Suprapubic skin (tissue), 4 donors: ENCODE data around the gene RNGTT. TPM values are rescaled to one million over a fixed set of nuclear protein-coding genes. Genes with fewer than 3 reads are reported as not detected.
"Not testable (repeated sequence)": the region's sequence is repeated elsewhere in the genome, so short reads cannot be mapped to it uniquely, and the experiment has no call there.

Experiments used
- DNase-seq, 2 donors: peaks; one replicate each; pipeline ENCODE4 v3.0.0-alpha.2; 2019; ENCODE audit warnings: low spot score in 2 of 2
- H3K27ac ChIP-seq: fragments of 200-600 bp; sonication (generic); one replicate; pipeline ENCODE4 v1.5.1; 2019
- H3K27me3 ChIP-seq: fragments of 200-600 bp; sonication (generic); one replicate; pipeline ENCODE4 v1.5.1; 2019
- H3K36me3 ChIP-seq: fragments of 200-600 bp; sonication (generic); one replicate; pipeline ENCODE4 v1.5.1; 2019
- H3K4me1 ChIP-seq: fragments of 200-600 bp; sonication (generic); one replicate; pipeline ENCODE4 v1.5.1; 2019
- H3K4me3 ChIP-seq: fragments of 200-600 bp; sonication (generic); one replicate; pipeline ENCODE4 v1.5.1; 2019; ENCODE audit warnings: mild to moderate bottlenecking
- H3K9me3 ChIP-seq: fragments of 200-600 bp; sonication (generic); one replicate; pipeline ENCODE4 v1.5.1; 2019
- CTCF ChIP-seq, 2 donors: fragments of 200-600 bp in 1 of 2; fragments of 450-650 bp in 1 of 2; sonication (generic) in 1 of 2; IDR thresholded peaks; one replicate each; pipeline ENCODE4 v1.5.1; 2016 to 2019; ENCODE audit warnings: antibody characterized with exemption in 2 of 2, mild to moderate bottlenecking in 1 of 2, moderate library complexity in 1 of 2
- EP300 ChIP-seq: sonication (generic); formaldehyde crosslinking; IDR thresholded peaks from one replicate; pipeline ENCODE4 v1.6.1; 2017; ENCODE audit warnings: antibody characterized with exemption
- POLR2A ChIP-seq, 2 donors: fragments of 450-650 bp; IDR thresholded peaks; one replicate each; pipeline ENCODE4 v1.6.1; 2017; ENCODE audit warnings: antibody characterized with exemption in 2 of 2, mild to moderate bottlenecking in 2 of 2, moderate library complexity in 2 of 2
- POLR2AphosphoS5 ChIP-seq, 3 donors: sonication (generic); formaldehyde crosslinking; IDR thresholded peaks; one replicate each; pipeline ENCODE4 v1.6.1; 2017; ENCODE audit warnings: antibody characterized with exemption in 3 of 3
- WGBS: methylation state at CpG from one replicate; pipeline ENCODE4 v1.1.5; 2018; 5-methylcytosine and 5-hydroxymethylcytosine counted together
- total RNA-seq, 4 donors: library from RNA; depleted of rRNA; stranded (reverse); fragments of >200 nt; gene quantifications; one replicate each; pipeline ENCODE4 v1.1.0, GENCODE V29; 2016

Gene RNGTT
- total RNA-seq, 4 donors from 2014 or later, result 8.6 to 13.6 (median 11.6) TPM

GRCh38 chr6:88970301-88970700, 6.9 kb upstream of the RNGTT start:
- Histone ChIP-seq H3K4me1 (no peaks in the 10 kb centered on the region), H3K36me3 (no peaks in the 10 kb centered on the region), H3K4me3 (no peak overlapping the region), H3K27me3 (no peaks in the 10 kb centered on the region), H3K9me3 (peaks cover 4% of the 10 kb centered on the region), H3K27ac (no peak overlapping the region)
- no peak for DNase-seq
- TF ChIP-seq CTCF (IDR thresholded peaks at IDR 0.05) (no peak), POLR2AphosphoS5 (IDR thresholded peaks at IDR 0.05) (no peak), POLR2A (IDR thresholded peaks at IDR 0.05) (no peak), EP300 (no peak)
- 89% methylated on average over 2 of the region's 2 CpGs for WGBS

- not testable (repeated sequence) for DNase-seq, H3K4me1 ChIP-seq, H3K27ac ChIP-seq, H3K4me3 ChIP-seq, H3K27me3 ChIP-seq, H3K9me3 ChIP-seq, H3K36me3 ChIP-seq
- WGBS, result 65% methylated on average over 2 of the region's 2 CpGs
Measured at GRCh38 chr6:88969255-88969654, 5.8 kb upstream of the RNGTT start.

- H3K9me3 ChIP-seq, result peaks cover 4% of the 10 kb centered on the region
- H3K27ac ChIP-seq, result no peak overlapping the region
- TF ChIP-seq CTCF (IDR thresholded peaks at IDR 0.05) (no peak), EP300 (no peak), POLR2A (IDR thresholded peaks at IDR 0.05) (no peak), POLR2AphosphoS5 (IDR thresholded peaks at IDR 0.05) (no peak)
- H3K4me1 ChIP-seq, result peaks cover 10% of the 10 kb centered on the region
- H3K36me3 ChIP-seq, result no peaks in the 10 kb centered on the region
- DNase-seq, result no peak
- H3K4me3 ChIP-seq, result no peak overlapping the region
- H3K27me3 ChIP-seq, result no peaks in the 10 kb centered on the region
Measured at GRCh38 chr6:88967891-88968290, 4.5 kb upstream of the RNGTT start.

GRCh38 chr6:88965691-88966090, 2.3 kb upstream of the RNGTT start:
- no peaks in the 10 kb centered on the region for H3K36me3 ChIP-seq
- no peak overlapping the region for H3K4me3 ChIP-seq
- peaks cover 4% of the 10 kb centered on the region for H3K9me3 ChIP-seq
- DNase-seq, result no peak
- H3K27me3 ChIP-seq, result no peaks in the 10 kb centered on the region
- peaks cover 21% of the 10 kb centered on the region for H3K4me1 ChIP-seq
- 83% methylated on average over 2 of the region's 2 CpGs for WGBS
- no peak overlapping the region for H3K27ac ChIP-seq
- TF ChIP-seq EP300 (no peak), CTCF (IDR thresholded peaks at IDR 0.05) (no peak), POLR2A (IDR thresholded peaks at IDR 0.05) (no peak), POLR2AphosphoS5 (IDR thresholded peaks at IDR 0.05) (no peak)

GRCh38 chr6:88964509-88964908, 1.1 kb upstream of the RNGTT start:
- Histone ChIP-seq H3K27me3 (no peaks in the 10 kb centered on the region), H3K27ac (no peak overlapping the region), H3K4me3 (peak overlapping the region; percentile 72), H3K36me3 (no peaks in the 10 kb centered on the region), H3K4me1 (peaks cover 21% of the 10 kb centered on the region), H3K9me3 (peaks cover 2% of the 10 kb centered on the region)
- WGBS, result 76% methylated on average over 5 of the region's 5 CpGs
- TF ChIP-seq EP300 (no peak), POLR2A (IDR thresholded peaks at IDR 0.05) (no peak), CTCF (IDR thresholded peaks at IDR 0.05) (no peak), POLR2AphosphoS5 (IDR thresholded peaks at IDR 0.05) (no peak)
- no peak for DNase-seq

GRCh38 chr6:88958842-88959241, 4.6 kb downstream of the RNGTT start:
- no peak for DNase-seq

More at GRCh38 chr6:88958842-88959241, 4.6 kb downstream of the RNGTT start:
- Histone ChIP-seq H3K9me3 (peaks cover 4% of the 10 kb centered on the region), H3K27ac (no peak overlapping the region), H3K4me1 (peaks cover 11% of the 10 kb centered on the region), H3K36me3 (no peaks in the 10 kb centered on the region), H3K4me3 (no peak overlapping the region), H3K27me3 (no peaks in the 10 kb centered on the region)
- TF ChIP-seq POLR2A (IDR thresholded peaks at IDR 0.05), result no peak
- TF ChIP-seq POLR2AphosphoS5 (IDR thresholded peaks at IDR 0.05), result no peak
- TF ChIP-seq CTCF (IDR thresholded peaks at IDR 0.05), result no peak
- no peak for TF ChIP-seq EP300
